GM12878 (cell line): ENCODE data around the gene ARRDC1. TPM values are rescaled to one million over a fixed set of nuclear protein-coding genes. Genes with fewer than 3 reads are reported as not detected.

Experiments
- BACH1 ChIP-seq: fragments of 450-650 bp; IDR thresholded peaks from 2 replicates; pipeline ENCODE4 v1.6.1; 2017; ENCODE audit warnings: mild to moderate bottlenecking, borderline replicate concordance
- BHLHE40 ChIP-seq, 2 experiments: fragments of 450-650 bp in 1 of 2; IDR thresholded peaks; 2 replicates each; pipeline ENCODE4 v1.6.1; 2011 to 2017; ENCODE audit warnings: low read depth in 2 of 2, borderline replicate concordance in 1 of 2, improper control_type of control experiment in 1 of 2, low read length in 1 of 2, mild to moderate bottlenecking in 1 of 2
- CBFB ChIP-seq: IDR thresholded peaks from 2 replicates; pipeline ENCODE4 v1.6.1; 2016; ENCODE audit warnings: antibody characterized with exemption, low read depth
- CBX5 ChIP-seq: sonication (generic); IDR thresholded peaks from 2 replicates; pipeline ENCODE4 v1.6.1; 2016; ENCODE audit warnings: low read depth, moderate library complexity, mild to moderate bottlenecking, inconsistent platforms
- CEBPB ChIP-seq, 2 experiments: fragments of 150-350 bp in 1 of 2; IDR thresholded peaks; 2 replicates each; pipeline ENCODE4 v1.6.1; 2012 to 2014; ENCODE audit warnings: low read depth in 2 of 2, low read length in 2 of 2, borderline replicate concordance in 1 of 2, inconsistent platforms in 1 of 2
- CHD4 ChIP-seq: fragments of 200-600 bp; sonication (generic); IDR thresholded peaks from 2 replicates; pipeline ENCODE4 v1.6.1; 2016; ENCODE audit warnings: mild to moderate bottlenecking
- CTCF ChIP-seq, 3 experiments: IDR thresholded peaks in 2 of 3; conservative IDR thresholded peaks in 1 of 3; 2 replicates each; pipeline ENCODE4 v1.5.1; 2011; ENCODE audit warnings: low read depth in 3 of 3, low read length in 3 of 3, mild to moderate bottlenecking in 3 of 3, control low read depth in 2 of 3, moderate library complexity in 2 of 3, inconsistent platforms in 1 of 3, mixed read lengths in 1 of 3; ENCODE audit not compliant: control insufficient read depth in 2 of 3, insufficient read depth in 1 of 3; ENCODE audit errors: extremely low read depth in 1 of 3
- EGR1 ChIP-seq, 2 experiments: IDR thresholded peaks; 1 replicate in 1 of 2; 2 replicates in 1 of 2; pipeline ENCODE4 v1.6.1; 2011 to 2012; ENCODE audit warnings: low read depth in 2 of 2, low read length in 2 of 2, borderline replicate concordance in 1 of 2, mild to moderate bottlenecking in 1 of 2, moderate library complexity in 1 of 2
- ETV6 ChIP-seq, 2 experiments: fragments of 450-650 bp in 1 of 2; IDR thresholded peaks in 1 of 2; conservative IDR thresholded peaks in 1 of 2; 2 replicates each; pipeline ENCODE4 v1.6.1; 2014; ENCODE audit warnings: antibody characterized with exemption in 1 of 2, borderline replicate concordance in 1 of 2, low read depth in 1 of 2, mild to moderate bottlenecking in 1 of 2, moderate library complexity in 1 of 2
- IRF3 ChIP-seq: fragments of 450-650 bp; IDR thresholded peaks from 2 replicates; pipeline ENCODE4 v1.6.1; 2014; ENCODE audit warnings: mild to moderate bottlenecking
- LARP7 ChIP-seq: fragments of 450-650 bp; IDR thresholded peaks from 2 replicates; pipeline ENCODE4 v1.6.1; 2017; ENCODE audit warnings: mild to moderate bottlenecking
- MEF2A ChIP-seq: IDR thresholded peaks from 2 replicates; pipeline ENCODE4 v1.6.1; 2011; ENCODE audit warnings: low read depth, mild to moderate bottlenecking, low read length, moderate library complexity; ENCODE audit not compliant: insufficient read depth
- POLR2AphosphoS2 ChIP-seq: IDR thresholded peaks from 2 replicates; pipeline ENCODE4 v1.6.1; 2011; ENCODE audit warnings: low read depth, mild to moderate bottlenecking, low read length, improper control_type of control experiment, moderate library complexity
- PRDM15 ChIP-seq: fragments of 450-650 bp; formaldehyde crosslinking; IDR thresholded peaks from 2 replicates; pipeline ENCODE4 v1.4.0; 2020; ENCODE audit warnings: mild to moderate bottlenecking, moderate library complexity
- RAD21 ChIP-seq: IDR thresholded peaks from 2 replicates; pipeline ENCODE4 v1.6.1; 2011; ENCODE audit warnings: mild to moderate bottlenecking, low read depth, low read length, moderate library complexity; ENCODE audit not compliant: insufficient read depth
- RELA ChIP-seq: fragments of 450-650 bp; IDR thresholded peaks from 2 replicates; pipeline ENCODE4 v1.8.0; 2014; ENCODE audit warnings: borderline replicate concordance; ENCODE audit not compliant: partially characterized antibody
- SMC3 ChIP-seq: IDR thresholded peaks from 2 replicates; pipeline ENCODE4 v1.6.1; 2011; ENCODE audit warnings: low read length, improper control_type of control experiment, borderline replicate concordance
- SRF ChIP-seq, 2 experiments: IDR thresholded peaks; 2 replicates each; pipeline ENCODE4 v1.6.1; 2011; ENCODE audit warnings: low read depth in 2 of 2, low read length in 2 of 2, mild to moderate bottlenecking in 1 of 2, moderate library complexity in 1 of 2
- STAT1 ChIP-seq: fragments of 450-650 bp; conservative IDR thresholded peaks from 2 replicates; pipeline ENCODE4 v1.6.1; 2014; ENCODE audit warnings: antibody characterized with exemption, mild to moderate bottlenecking
- STAT3 ChIP-seq: IDR thresholded peaks from 2 replicates; pipeline ENCODE4 v1.6.1; 2011; ENCODE audit warnings: low read depth, low read length, improper control_type of control experiment
- TAF1 ChIP-seq: IDR thresholded peaks from 2 replicates; pipeline ENCODE4 v1.6.1; 2011; ENCODE audit warnings: mild to moderate bottlenecking, low read depth, low read length, borderline replicate concordance
- ZZZ3 ChIP-seq: IDR thresholded peaks from 2 replicates; pipeline ENCODE4 v1.6.1; 2011; ENCODE audit warnings: low read depth; ENCODE audit not compliant: control insufficient read depth, insufficient read length
- polyA plus RNA-seq, 11 experiments: library from polyadenylated mRNA; depleted of rRNA in 4 of 11; unstranded in 6 of 11; stranded (reverse) in 5 of 11; fragments of >200 nt; fragmentation: Nextera tagmentation in 4 of 11; fragmentation: Illumina TruSeq in 1 of 11; extraction: Ambion mirVana in 4 of 11; extraction: Trizol in 1 of 11; gene quantifications; 1 replicate in 1 of 11; 2 replicates in 10 of 11; pipeline versions ENCODE4 v1.2.1 to v1.2.3, GENCODE V29; 2011 to 2016; ENCODE audit warnings: inconsistent platforms in 2 of 11, missing spikeins in 2 of 11, low read depth in 1 of 11
- total RNA-seq, 4 experiments: library from RNA; depleted of rRNA in 3 of 4; stranded (reverse); fragments of >200 nt in 3 of 4; fragmentation: Illumina TruSeq in 1 of 4; extraction: Trizol in 1 of 4; gene quantifications; 2 replicates each; pipeline versions ENCODE4 v1.2.1 to v1.2.3, GENCODE V29; 2013 to 2021

Gene ARRDC1
- total and polyA plus RNA-seq, 10 of the 15 experiments (the other 5 are each of a cell fraction or from before 2014, with no cell fraction given) = 0.23 to 34.4 (median 20.9) TPM

- TF ChIP-seq ETV6 (conservative IDR thresholded peaks at IDR 0.05 in 1 of 2, IDR thresholded peaks at IDR 0.05 in 1 of 2; ENCODE audit: borderline replicate concordance in 1 of 2, low read depth in 1 of 2) (no peak), IRF3 (no peak), BACH1 (0 out of 2 replicates have a peak, but pooled peaks have one; percentile 41), CBFB (no peak), RELA (no peak), STAT1 (peak; percentile 68; the same call in 1 of the 2 replicates), RAD21 (no peak), ZZZ3 (no peak), LARP7 (peak; percentile 96), STAT3 (no peak), TAF1 (0 out of 2 replicates have a peak, but pooled peaks have one; percentile 25), SRF (IDR thresholded peaks at IDR 0.05; ENCODE audit: low read depth in 2 of 2, low read length in 2 of 2) (no peak), CEBPB (IDR thresholded peaks at IDR 0.05; ENCODE audit: borderline replicate concordance in 1 of 2, low read depth in 2 of 2, low read length in 2 of 2) (no peak), BHLHE40 (IDR thresholded peaks at IDR 0.05; ENCODE audit: borderline replicate concordance in 1 of 2, low read depth in 2 of 2, low read length in 1 of 2) (peak in 1 of 2 experiments; percentile 71; a peak in 2 of 4 replicates), CHD4 (no peak), CBX5 (no peak), CTCF (IDR thresholded peaks at IDR 0.05 in 2 of 3, conservative IDR thresholded peaks at IDR 0.05 in 1 of 3; ENCODE audit: control insufficient read depth in 2 of 3, extremely low read depth in 1 of 3, insufficient read depth in 1 of 3, low read depth in 3 of 3, low read length in 3 of 3) (no peak), POLR2AphosphoS2 (0 out of 2 replicates have a peak, but pooled peaks have one; percentile 29), EGR1 (IDR thresholded peaks at IDR 0.05; ENCODE audit: borderline replicate concordance in 1 of 2, low read depth in 2 of 2, low read length in 2 of 2) (peak in 1 of 2 experiments; percentile 94; a peak in 2 of 3 replicates), MEF2A (no peak), SMC3 (no peak), PRDM15 (CRISPR knock-in tag) (no peak)
Measured at GRCh38 chr9:137605121-137606004, at the start of gene ARRDC1 (continued).
